ENCODE results near the gene TFRC.
"Not testable (repeated sequence)": the region's sequence is repeated elsewhere in the genome, so short reads cannot be mapped to it uniquely, and the experiment has no call there.

Gene TFRC

DNA sequence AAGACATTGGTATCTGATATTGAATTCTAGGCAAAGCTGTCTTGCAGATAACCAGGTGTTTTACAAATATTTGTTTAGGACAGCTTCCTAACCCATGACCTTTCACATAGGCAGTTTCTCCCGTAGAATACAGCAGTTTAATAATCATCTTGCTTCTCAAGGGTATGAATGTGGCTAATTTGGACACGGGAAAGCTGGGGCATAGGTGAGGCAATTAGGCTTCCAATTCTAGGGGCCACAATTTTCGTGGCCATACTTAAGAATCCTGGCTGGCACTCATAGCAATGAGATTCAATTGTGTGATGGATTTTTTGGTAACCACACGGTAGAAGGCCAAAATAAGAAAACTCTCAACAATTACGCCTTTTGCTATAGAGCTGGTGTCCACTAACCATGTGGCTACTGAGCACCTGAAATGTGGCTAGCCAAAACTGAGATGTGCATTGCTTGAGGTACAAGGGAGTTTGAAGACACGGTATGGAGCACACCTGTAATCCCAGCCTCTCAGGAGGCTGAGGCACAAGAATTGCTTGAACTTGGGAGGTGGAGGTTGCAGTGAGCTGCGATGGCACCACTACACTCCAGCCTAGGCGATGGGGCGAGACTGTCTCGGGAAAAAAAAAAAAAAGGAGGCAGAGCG, 34.4 kb downstream of the TFRC start:
- DNase-seq: no peak

DNA sequence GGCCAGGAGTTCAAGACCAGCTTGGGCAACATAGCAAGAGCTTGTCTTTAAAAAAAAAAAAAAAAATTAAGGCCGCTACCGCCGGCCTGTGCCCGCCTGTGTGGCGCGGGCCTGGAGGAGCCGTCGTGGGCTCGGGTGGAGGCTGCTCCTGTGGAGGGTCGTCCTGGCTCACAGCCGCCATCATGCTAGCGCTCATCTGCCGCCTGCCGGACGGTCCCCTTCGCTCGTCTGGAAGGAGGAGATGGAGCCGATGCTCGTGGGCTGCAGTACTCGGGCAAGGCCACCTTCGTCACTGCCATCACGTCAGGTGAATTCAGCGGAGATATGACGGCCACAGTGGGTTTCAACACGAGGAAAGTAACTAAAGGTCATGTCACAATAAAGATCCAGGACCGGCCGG, 37.4 kb downstream of the TFRC start:
- no peak for DNase-seq

DNA sequence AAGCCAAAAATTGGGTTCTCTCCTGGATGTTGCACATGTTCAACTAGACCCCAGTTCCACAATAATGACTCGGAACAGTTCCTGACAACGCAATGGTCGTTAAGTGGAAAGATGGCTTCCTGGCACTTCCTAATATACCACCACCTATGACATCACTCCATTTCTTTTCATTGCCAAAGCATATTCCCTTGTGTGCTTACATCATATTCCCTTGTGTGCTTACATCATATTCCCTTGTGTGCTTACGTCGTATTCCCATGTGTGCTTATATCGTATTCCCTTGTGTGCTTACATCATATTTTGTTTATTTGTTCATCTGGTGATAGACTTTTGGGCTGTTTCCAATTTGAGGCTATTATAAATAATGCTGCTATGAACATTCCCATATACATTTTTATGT, 39.2 kb downstream of the TFRC start:
- DNase-seq: no peak

DNA sequence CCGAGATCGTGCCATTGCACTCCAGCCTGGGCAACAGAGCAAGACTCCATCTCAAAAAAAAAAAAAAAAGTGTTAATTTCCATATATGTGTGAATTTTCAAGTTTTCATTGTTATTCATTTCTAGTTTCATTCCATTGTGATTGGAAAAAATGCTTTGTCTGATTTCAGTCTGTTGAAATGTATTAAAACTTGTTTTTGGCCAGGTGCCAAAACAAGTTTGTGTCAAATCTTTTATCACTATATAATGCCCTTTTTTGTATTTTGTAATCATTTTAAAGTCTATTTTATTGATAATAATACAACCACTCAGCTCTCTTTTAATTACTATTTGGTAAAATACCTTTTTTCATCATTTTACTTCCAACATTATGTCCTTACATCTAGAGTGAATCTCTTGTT, 42.5 kb downstream of the TFRC start:
- no peak for DNase-seq

DNA sequence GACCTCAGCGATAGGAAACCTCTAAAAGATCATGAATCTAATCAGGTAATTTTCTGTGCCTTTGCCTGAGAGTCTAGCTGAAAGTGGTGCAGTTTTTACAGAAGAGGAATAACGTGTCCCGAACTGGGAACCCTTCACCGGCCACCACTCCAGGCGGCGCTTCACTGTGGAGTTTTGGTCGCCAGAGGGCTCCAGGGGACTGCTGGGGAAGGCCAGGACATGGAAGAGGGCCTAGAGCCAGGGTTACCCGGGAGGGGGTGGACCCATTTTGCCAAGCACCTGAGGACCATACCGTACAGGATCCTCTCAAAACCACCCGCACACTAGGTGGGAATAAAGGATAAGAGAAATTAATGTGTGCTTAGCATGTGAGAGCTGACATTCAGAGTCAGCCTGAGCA, 55.8 kb downstream of the TFRC start:
- not testable (repeated sequence) for DNase-seq

DNA sequence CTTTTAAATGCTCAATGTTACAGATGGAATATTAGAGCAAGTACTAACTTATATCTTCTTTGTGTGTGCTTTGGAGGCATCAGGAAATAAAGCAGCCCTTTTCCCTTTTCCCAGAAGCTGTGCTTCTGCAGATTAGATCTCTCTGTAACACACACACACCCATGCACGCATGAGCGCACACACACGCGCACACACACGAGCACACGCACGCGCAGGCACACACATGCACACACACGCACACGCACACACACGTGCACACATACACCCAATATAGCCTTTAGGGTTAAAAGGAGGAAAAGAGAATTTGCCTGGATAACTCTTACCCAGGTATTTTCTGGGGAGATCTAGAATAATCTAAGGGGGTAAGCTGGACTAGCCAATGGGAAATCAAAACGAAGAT, 56.9 kb downstream of the TFRC start:
- DNase-seq: no peak

DNA sequence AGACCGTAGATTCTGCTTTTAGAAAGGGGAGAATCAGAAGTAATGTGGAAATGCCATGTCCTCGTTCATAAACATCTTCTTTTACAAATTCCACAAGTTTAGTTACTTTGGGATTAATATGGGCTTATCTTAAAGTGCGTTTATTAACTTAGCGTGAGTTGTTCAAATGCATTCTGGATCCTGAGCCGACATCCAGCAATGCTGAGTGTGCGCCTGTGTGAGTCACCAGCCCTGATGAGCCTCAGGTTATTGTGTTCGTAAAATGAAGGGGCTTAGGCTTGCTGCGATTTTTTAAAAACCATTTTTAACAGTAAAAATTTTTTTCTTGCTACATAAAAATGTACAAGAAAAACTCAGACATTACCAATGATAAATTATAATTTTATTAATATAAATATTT, 57.9 kb downstream of the TFRC start:
- DNase-seq: no peak

DNA sequence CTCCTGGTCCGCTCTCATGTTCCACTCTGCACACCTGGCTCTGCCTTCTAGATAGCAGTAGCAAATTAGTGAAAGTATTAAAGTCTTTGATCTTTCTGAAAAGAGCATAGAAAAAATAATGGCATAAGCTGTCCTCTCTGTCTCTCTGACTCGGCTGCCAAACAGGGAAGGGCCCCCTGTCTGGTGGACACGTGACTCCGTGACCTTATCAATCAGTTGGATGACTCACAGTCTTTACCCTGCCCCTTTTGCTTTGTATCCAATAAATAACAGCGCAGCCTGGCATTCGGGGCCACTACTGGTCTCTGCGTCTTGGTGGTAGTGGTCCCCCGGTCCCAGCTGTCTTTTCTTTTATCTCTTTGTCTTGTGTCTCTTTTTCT, 59.4 kb downstream of the TFRC start:
- DNase-seq: not testable (repeated sequence)

DNA sequence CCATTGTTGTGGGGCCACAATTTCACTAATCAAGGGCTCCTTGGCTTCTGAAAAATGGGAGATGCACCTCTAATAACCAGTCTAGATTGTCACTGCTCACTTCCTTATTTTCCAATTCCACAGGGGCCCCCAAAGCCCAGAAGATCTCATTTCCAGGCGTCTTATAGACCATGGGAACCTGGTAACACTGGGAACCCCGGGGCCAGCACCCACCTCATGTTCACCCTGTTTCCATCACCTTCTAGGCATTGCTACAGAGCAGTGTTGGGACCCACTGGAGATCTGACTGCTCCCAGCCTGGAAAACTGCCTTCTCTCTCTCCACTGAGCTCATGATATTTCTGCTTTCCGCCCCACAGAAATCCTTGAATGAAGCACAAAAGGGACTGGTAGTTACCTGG, 61.5 kb downstream of the TFRC start:
- no peak for DNase-seq

DNA sequence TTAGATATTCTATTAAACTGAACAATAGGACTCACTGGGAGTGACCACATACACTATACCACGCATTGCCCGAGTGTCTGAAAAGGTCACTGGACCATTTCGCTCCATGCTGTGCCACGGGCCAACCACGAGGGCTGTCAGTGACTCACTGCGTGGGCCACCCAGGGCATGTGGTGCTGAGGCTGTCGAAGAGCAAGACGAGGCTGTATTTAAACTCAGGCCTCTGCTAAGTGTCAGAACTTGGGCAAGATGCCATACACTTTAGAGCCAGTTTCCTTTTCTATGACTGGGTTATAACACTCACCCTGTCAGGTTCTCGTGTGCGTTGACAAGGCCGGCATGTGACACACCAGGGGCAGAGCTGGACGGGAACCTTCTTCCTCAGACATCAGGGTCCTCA, 62.3 kb downstream of the TFRC start:
- DNase-seq: not testable (repeated sequence)

DNA sequence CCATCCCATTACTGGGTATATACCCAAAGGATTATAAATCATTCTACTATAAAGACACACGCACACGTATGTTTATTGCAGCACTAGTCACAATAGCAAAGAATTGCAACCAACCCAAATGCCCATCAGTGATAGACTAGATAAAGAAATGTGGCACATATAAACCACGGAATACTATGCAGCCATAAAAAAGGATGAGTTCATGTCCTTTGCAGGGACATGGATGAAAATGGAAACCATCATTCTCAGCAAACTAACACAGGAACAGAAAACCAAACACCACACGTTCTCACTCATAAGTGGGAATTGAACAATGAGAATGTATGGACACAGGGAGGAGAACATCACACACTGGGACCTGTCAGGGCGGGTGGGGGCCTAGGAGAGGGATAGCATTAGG, 63.7 kb downstream of the TFRC start:
- not testable (repeated sequence) for DNase-seq

DNA sequence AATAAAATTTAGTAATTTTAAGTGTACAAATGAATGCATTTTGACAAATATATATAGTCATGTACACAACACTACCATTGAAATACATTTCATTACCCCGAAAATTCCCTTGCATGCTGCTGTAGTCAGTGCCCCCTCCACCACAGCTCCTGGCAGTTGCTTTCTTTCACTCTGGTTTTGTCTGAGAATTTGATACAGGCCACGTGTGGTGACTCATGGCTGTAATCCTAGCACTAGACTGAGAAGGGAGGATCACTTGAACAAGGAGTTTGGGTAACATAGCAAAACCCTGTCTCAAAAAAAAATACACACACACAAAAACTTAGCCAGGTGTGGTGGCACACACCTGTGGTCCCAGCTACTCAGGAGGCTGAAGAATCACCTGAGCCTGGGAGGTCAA, 65.4 kb downstream of the TFRC start:
- no peak for DNase-seq

DNA sequence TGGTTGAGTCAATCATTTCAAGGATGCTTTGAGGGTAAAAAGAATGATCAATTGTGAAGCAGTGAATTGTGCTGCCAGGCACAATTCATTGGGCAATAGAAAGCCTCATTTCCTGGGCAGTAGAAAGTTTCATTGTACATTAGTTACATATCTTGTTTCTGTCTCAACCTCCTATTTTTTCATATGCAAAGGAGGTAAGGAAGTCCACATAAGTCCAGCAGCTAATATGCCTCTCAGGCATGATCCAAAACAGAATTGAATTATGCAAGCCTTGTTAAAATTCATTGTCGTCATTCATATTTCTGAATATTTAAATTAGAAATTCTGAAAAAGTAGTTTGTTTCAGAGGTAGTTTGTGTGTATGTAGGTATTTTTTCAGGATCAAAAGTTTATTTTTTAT, 65.8 kb downstream of the TFRC start:
- DNase-seq: no peak

DNA sequence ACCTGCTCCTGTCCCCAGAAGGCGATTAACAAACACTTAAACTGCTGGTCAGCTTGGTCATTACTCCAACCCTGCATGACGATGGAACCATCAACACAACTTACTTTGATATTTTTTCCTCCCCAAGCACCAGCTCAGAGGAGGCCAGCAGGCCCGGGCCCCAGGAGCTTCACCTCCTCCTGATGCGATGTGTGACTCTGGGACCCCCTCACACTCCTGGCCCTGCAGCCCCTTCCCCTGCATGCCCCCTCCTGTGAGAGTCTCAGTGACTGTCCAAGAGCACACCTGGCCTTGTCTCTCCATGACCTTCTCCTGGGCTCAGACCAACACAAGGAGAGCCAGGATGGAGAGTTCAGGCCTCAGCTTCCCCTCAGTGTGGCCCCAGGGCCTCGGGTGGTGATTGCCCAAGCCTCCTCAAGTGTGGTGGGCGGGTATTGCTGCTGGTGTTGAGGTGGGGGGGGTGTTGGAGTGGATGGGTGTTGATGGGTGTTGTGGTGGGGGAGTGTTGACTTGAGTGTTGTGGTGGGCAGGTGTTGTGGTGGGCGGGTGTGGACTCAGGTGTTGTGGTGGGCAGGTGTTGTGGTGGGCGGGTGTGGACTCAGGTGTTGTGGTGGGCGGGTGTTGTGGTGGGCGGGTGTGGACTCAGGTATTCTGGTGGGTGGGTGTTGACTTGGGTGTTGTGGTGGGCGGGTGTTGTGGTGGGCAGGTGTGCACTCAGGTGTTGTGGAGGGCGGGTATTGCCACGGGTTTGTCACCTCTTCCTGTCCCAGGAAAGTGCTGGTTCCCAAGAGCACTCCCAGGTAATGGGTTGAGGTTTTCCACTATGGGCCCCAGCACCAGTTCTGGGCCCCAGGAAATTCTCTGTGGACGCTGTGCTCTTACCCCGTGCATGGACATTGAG, 68.1 kb downstream of the TFRC start:
- no peak for DNase-seq

DNA sequence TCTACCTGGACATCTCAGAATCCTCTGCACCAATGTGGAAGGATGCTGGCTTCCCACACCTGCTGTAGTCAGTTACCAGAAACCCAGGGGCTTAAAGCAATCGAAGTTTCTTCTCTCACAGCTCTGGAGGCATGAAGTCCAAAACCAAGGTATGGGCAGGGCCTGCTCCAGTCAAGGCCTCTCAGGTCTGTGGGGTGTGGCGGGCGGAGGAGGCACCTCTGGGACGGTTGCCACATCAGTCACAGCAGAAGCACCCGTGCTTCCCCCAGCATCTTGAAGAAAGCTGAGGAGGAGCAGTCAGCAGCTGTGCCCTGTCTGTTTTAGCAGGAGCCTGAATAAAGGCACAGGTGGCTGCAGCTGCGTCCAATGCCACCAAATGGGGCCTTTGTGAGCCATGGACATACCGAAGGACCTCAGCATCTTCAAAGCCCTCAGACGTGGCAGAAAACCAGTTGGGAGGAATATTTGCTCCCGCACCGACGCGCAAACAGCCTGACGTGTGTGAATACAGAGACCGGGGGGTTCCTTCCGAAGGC, 68.9 kb downstream of the TFRC start:
- DNase-seq: no peak

DNA sequence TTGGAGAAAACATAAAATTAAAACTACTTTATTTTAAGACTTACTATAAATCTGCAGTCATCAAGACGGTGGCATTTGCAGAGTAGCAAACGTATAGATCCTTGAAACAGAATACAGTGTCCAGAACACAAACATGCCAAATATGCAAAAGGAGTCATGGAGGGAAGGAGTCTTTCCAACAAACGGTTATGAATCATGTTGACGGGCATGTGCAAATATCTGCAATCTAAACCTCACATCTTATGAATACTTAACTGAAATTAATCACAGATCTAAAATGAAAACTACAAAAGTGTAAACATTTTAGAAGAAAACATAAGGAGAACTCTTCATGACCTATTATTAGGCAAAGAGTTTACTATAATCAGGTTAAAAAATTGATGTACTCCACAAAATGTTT, 69.4 kb downstream of the TFRC start:
- no peak for DNase-seq

DNA sequence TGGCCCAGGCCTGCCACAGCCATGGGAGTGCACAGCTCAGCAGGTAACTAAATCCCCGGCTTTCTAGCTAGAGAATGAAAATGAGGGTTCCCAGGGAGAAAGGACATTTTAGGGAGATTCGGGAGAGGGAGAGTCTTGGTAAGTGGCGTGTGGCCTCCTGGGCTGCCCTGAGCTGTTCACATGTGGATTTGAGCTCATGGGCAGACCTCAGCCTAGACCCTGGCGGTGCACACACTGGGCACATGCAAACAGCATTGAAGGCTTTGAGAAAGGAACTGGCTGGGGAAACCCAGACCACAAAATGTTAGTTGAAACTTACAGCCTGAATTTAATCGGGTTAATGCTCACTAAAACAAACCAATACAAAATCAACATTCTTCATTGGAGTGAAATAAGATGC, 72.4 kb downstream of the TFRC start:
- no peak for DNase-seq

DNA sequence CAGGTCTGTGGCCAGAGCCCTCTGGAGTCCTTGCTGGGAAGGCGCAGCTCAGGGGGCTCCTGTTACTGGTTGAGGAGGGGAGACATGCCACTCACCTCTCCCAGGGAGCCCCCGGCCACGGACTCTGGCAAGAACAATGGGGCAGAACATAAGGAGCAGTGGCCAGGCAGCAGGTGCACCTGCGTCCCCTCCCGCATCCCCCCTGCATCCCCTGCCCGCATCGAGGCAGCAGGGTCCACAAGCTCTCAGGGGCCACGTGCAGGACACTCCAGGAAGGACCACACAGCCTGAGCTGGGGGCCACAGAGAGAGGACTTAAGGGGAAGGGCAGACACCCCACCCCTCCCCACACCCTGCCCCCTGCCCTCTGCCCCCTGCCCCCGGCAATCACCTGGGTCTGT, 73.0 kb downstream of the TFRC start:
- DNase-seq: no peak

DNA sequence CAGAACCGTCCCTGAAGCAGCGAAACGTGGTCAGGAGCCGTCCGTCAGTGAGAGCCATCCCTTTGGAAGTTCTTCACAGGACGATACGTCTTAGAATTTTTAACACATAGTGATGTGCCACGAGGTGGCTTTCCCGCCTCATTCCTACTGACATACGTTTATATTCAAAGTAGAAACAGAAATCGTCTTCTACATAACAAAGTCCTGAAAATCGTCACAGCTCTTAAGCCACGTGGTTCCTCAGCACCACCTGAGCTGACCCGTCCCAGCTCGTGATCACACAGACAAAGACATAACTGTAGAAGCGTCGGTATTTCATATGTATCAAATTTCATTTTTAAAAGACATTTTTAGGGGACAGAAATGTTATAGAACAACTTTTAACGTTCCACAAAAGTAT, 73.5 kb downstream of the TFRC start:
- DNase-seq: no peak

DNA sequence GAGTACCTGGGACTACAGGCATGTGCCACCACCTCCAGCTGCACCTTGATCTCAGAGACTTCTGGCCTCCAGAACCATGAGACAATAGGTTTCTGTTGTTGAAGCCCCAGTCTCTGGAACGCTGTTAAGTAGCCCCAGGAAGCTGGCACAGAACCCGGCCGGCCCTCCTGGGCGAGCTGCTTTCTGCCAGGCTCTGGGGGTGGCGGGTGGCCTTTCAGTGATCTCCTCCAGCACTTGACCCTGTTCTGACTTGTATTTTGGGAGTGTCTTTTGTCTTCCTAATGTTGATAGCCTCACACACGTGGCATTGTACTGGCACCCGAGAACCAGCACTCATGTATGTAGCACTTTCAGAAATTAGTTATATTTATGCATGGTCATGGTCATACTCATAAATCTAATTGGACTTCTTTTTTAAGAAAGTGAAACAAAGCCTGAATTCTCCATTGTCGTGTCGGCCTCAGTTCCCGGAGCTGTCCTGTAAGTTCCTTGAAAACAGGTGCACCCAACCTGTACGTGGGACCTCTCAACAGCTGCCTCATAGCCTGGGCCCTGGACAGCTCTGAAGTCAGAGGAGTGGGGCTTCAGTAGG, 74.0 kb downstream of the TFRC start:
- no peak for DNase-seq

DNA sequence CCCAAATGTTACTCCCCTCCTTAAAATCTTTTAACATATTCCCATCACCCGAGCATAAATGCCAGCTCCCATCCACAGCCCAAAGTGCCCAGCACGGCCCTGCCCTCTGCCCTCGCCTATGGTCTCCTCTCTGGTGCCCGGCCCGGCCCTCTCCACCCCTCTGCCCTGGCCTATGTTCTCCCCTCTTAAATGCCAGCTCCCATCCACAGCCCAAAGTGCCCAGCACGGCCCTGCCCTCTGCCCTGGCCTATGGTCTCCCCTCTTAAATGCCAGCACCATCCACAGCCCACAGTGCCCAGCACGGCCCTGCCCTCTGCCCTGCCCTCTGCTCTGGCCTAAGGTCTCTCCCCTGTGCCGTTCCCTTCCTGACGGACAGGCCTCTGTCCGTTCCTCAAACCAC, 76.6 kb downstream of the TFRC start:
- not testable (repeated sequence) for DNase-seq

DNA sequence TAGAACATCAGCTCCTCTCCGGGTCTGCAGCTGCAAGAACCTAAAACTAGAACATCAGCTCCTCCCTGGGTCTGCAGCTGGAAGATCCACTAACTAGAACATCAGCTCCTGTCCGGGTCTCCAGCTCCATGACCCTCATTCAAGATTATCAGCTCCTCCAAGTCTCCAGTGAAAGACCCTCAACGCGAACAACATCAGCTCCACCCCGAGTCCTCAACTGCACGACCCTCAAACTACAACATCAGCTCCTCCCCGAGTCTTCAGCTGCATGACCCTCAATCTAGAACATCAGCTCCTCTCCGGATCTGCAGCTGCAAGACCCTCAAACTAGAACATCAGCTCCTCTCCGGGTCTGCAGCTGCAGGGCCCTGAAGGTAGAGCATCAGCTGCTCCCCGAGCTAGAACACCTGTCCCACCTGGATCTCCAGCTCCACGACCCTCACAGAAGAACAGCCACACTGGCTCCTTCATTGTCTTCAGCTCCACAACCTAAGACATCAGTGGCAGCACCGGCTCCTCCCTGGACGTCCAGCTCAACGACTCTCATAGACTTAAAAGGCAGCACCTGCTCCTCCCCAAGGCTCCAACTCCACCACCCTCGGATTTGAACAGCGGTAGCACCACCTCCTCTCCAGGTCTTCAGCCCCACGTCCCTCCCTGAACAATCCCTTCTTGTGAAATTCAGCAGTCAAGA, 77.4 kb downstream of the TFRC start:
- not testable (repeated sequence) for DNase-seq

DNA sequence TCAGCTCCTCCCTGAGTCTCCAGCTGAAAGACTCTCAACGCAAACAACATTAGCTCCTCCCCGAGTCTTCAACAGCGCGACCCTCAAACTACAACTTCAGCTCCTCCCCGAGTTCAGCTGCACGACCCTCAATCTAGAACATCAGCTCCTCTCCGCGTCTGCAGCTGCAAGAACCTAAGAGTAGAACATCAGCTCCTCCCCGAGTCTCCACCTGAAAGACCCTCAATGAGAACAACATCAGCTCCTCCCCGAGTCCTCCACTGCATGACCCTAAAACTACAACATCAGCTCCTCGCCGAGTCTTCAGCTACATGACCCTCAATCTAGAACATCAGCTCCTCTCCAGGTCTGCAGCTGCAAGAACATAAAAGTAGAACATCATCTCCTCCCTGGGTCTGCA, 78.3 kb downstream of the TFRC start:
- DNase-seq: no peak
